ENCODE results near the gene NOL3. TPM values are rescaled to one million over a fixed set of nuclear protein-coding genes. Genes with fewer than 3 reads are reported as not detected.

The NOL3 gene
- polyA plus RNA-seq, 1 of the 3 experiments (the other 2 are of a cell fraction): 34.1 TPM

GRCh38 chr16:67162506-67163163, 7.7 kb upstream of the NOL3 start:
- H3F3A ChIP-seq (replicated peaks; ENCODE audit: insufficient read depth): peaks cover 12% of the 10 kb centered on the region
- no peaks in the 10 kb centered on the region for H3K9me2 ChIP-seq
- no peak for DNase-seq
- 0 out of 2 replicates have a peak, but pooled peaks cover 2% of the 10 kb centered on the region for H4K20me1 ChIP-seq (ENCODE audit: insufficient read depth)
- no peak overlapping the region for H3K4me2 ChIP-seq
- ChIA-PET CTCF (interaction anchor here (0.9 to 14.2 kb wide), 13 partner anchors 7 to 210 kb away, joined by 3 to 470 read pairs (median 8); partner anchors contain the start of genes B3GNT9 and CBFB), POLR2A (interaction anchor here (1.6 to 3.9 kb wide), 4 partner anchors 11 to 23 kb away, joined by 4 to 37 read pairs (median 8); partner anchors contain the start of gene B3GNT9)
- H2AFZ ChIP-seq (ENCODE audit: low read depth): no peak overlapping the region
- H3K79me2 ChIP-seq (ENCODE audit: insufficient read depth): no peaks in the 10 kb centered on the region
- no peak for TF ChIP-seq USF1 (IDR thresholded peaks at IDR 0.05; ENCODE audit: borderline replicate concordance, low read depth)
- TF ChIP-seq RFX5 (IDR thresholded peaks at IDR 0.05; ENCODE audit: low read length): peak; percentile 96
- H3K4me3 ChIP-seq (ENCODE audit: low read depth in 2 of 2, low read length in 1 of 2): no peak overlapping the region; a peak in 1 of 4 replicates
- H3K27ac ChIP-seq (ENCODE audit: low read depth in 2 of 2, low read length in 1 of 2): peak overlapping the region in 1 of 2 experiments; percentile 90; a peak in 2 of 4 replicates
- no peaks in the 10 kb centered on the region for H3K36me3 ChIP-seq (replicated peaks in 1 of 2; ENCODE audit: control insufficient read depth in 1 of 2, insufficient read depth in 2 of 2, low read length in 1 of 2)
- H3K9me3 ChIP-seq: no peaks in the 10 kb centered on the region
- 89% methylated on average over 43 of the region's 44 CpGs for WGBS (ENCODE audit: low lambda C conversion rate)
- no peaks in the 10 kb centered on the region for H3K27me3 ChIP-seq (ENCODE audit: insufficient read depth)
- no peak overlapping the region for H3K9ac ChIP-seq
- peaks cover 4 to 30% of the 10 kb centered on the region in 2 experiments; a peak in 1 of 4 replicates for H3K4me1 ChIP-seq (ENCODE audit: control insufficient read depth in 1 of 2, insufficient read depth in 2 of 2, low read depth in 1 of 2, low read length in 1 of 2)

- Histone ChIP-seq H3K4me1 (ENCODE audit: control insufficient read depth in 1 of 2, insufficient read depth in 2 of 2, low read depth in 1 of 2, low read length in 1 of 2) (peaks cover 4 to 30% of the 10 kb centered on the region in 2 experiments; a peak in 1 of 4 replicates), H3K9ac (no peak overlapping the region), H4K20me1 (ENCODE audit: insufficient read depth) (no peaks in the 10 kb centered on the region), H3K9me2 (no peaks in the 10 kb centered on the region), H3K4me2 (peak overlapping the region; percentile 15; the same call in 1 of the 2 replicates), H2AFZ (ENCODE audit: low read depth) (no peak overlapping the region), H3K79me2 (ENCODE audit: insufficient read depth) (no peaks in the 10 kb centered on the region), H3K9me3 (no peaks in the 10 kb centered on the region), H3K36me3 (replicated peaks in 1 of 2; ENCODE audit: control insufficient read depth in 1 of 2, insufficient read depth in 2 of 2, low read length in 1 of 2) (no peaks in the 10 kb centered on the region), H3F3A (replicated peaks; ENCODE audit: insufficient read depth) (peaks cover 14% of the 10 kb centered on the region), H3K27me3 (ENCODE audit: insufficient read depth) (no peaks in the 10 kb centered on the region), H3K4me3 (ENCODE audit: low read depth in 2 of 2, low read length in 1 of 2) (peak overlapping the region in 1 of 2 experiments; percentile 49; a peak in 2 of 4 replicates), H3K27ac (ENCODE audit: low read depth in 2 of 2, low read length in 1 of 2) (peak overlapping the region in 1 of 2 experiments; percentile 90; a peak in 2 of 4 replicates)
- TF ChIP-seq NRF1 (IDR thresholded peaks at IDR 0.05; ENCODE audit: low read depth, low read length) (peak; percentile 72), CHD2 (IDR thresholded peaks at IDR 0.05; ENCODE audit: low read length, partially characterized antibody) (peak; percentile 41), SIN3A (IDR thresholded peaks at IDR 0.05; ENCODE audit: borderline replicate concordance, low read depth, low read length) (no peak)
- DNase-seq: peak; percentile 83
- ChIA-PET CTCF (interaction anchor here (1.1 to 14.2 kb wide), 12 partner anchors 8 to 209 kb away, joined by 4 to 470 read pairs (median 8); partner anchors contain the start of genes B3GNT9 and CBFB), POLR2A (interaction anchor here (1.3 to 3.9 kb wide), 5 partner anchors 11 to 22 kb away, joined by 3 to 37 read pairs (median 6); partner anchors contain the start of gene B3GNT9)
- WGBS (ENCODE audit: low lambda C conversion rate): 31% methylated on average over 39 of the region's 99 CpGs
These were observed 7.0 kb upstream of the NOL3 start for GRCh38 chr16:67163164-67163998.
